HG03558 (cell line): ENCODE measurements around the gene DMD.

Experiments
- ATAC-seq: cut with Tn5 transposase; IDR thresholded peaks from one replicate; pipeline ENCODE4 v1.9.1; 2021; ENCODE audit warnings: moderate number of reproducible peaks; ENCODE audit not compliant: unreplicated experiment; ENCODE audit errors: extremely low read depth

Gene DMD

GRCh38 chrX:31293409-31293808 is 1917.9 kb downstream of the DMD start:
- ATAC-seq = no peak

- no peak for ATAC-seq
Observed at GRCh38 chrX:31291131-31291530, 1920.2 kb downstream of the DMD start.

- no peak for ATAC-seq
Observed at GRCh38 chrX:31287861-31288260, 1923.5 kb downstream of the DMD start.

- ATAC-seq = no peak
Observed at GRCh38 chrX:31280580-31280979, 1930.8 kb downstream of the DMD start.

- no peak for ATAC-seq
Observed at GRCh38 chrX:31279359-31279758, 1932.0 kb downstream of the DMD start.

- no peak for ATAC-seq
Observed at GRCh38 chrX:31272472-31272775, 1938.9 kb downstream of the DMD start.

- no peak for ATAC-seq
Observed at GRCh38 chrX:31271615-31272471, 1939.5 kb downstream of the DMD start.

- ATAC-seq = no peak
Observed at GRCh38 chrX:31269914-31270313, 1941.4 kb downstream of the DMD start.

- no peak for ATAC-seq
Observed at GRCh38 chrX:31268359-31268758, 1943.0 kb downstream of the DMD start.

GRCh38 chrX:31266203-31267076 is 1944.9 kb downstream of the DMD start:
- peak; percentile 79 for ATAC-seq

- ATAC-seq = no peak
Observed at GRCh38 chrX:31265383-31265782, 1946.0 kb downstream of the DMD start.

GRCh38 chrX:31260351-31260750 is 1951.0 kb downstream of the DMD start:
- ATAC-seq = no peak

- ATAC-seq = no peak
Observed at GRCh38 chrX:31258166-31258565, 1953.2 kb downstream of the DMD start.

GRCh38 chrX:31255310-31256033 is 1955.9 kb downstream of the DMD start:
- ATAC-seq = no peak

GRCh38 chrX:31252133-31252532 is 1959.2 kb downstream of the DMD start:
- ATAC-seq = no peak

- no peak for ATAC-seq
Observed at GRCh38 chrX:31251336-31251735, 1960.0 kb downstream of the DMD start.

- peak; percentile 78 for ATAC-seq
Observed at GRCh38 chrX:31245714-31246113, 1965.6 kb downstream of the DMD start.

- no peak for ATAC-seq
Observed at GRCh38 chrX:31243804-31244203, 1967.5 kb downstream of the DMD start.

GRCh38 chrX:31240982-31241381 is 1970.4 kb downstream of the DMD start:
- no peak for ATAC-seq

- peak; percentile 47 for ATAC-seq
Observed at GRCh38 chrX:31237189-31237588, 1974.2 kb downstream of the DMD start.

GRCh38 chrX:31236231-31236630 is 1975.1 kb downstream of the DMD start:
- ATAC-seq = peak; percentile 40
